Measurements from ENCODE around the gene ZFYVE28.

DNA sequence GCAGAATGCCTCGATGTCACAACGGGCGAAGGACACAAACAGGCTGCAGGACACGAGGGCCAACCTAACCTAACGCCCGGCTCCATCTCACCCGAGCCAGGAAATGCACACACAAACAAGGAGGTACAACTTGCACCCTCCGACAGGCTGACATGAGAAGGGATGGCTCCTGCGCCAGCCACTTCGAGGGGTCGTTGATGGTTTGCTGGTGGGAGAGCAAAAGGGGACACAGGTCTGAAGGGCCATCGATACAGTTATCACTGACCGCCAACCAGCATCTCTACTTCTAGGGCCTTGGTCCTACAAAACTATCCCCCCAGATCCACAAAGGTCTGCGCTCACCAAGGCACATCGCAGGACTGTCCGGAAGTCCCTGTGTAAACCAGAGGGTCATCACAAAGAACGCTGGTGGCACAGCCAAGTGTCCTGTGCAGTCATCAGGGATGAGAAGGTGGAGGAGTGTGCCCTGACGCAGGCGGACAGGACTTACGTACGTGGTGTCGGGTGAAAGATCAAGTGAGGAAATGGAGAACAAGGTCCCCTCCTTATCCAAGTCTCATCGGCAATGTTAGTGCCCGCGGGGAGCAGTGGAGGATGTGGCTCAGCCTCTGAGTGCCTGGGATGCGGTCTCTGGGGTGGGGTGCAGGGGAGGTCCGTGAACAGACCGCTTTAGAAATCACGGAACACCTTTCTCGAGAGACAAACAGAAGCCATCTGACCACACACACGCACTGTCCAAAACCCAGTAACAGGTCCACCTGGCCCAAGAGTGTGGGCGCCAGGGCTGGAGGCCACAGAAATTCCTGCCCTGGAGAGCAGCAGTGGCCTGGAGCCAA, 163.6 kb downstream of the ZFYVE28 start:
- TF ChIP-seq POLR2AphosphoS5 (IDR thresholded peaks at IDR 0.05) (no peak), POLR2A (IDR thresholded peaks at IDR 0.05) (no peak)
